AG10803 (cell line): ENCODE results near the gene DIS3.
"Not testable (repeated sequence)": the region's sequence is repeated elsewhere in the genome, so short reads cannot be mapped to it uniquely, and the experiment has no call there.

ENCODE experiments used
- DNase-seq: peaks from one replicate; pipeline ENCODE4 v3.0.0; 2010; ENCODE audit warnings: low read depth
- H3K4me3 ChIP-seq: 2 replicates; pipeline ENCODE4 v1.5.1; 2011; ENCODE audit warnings: mild to moderate bottlenecking, low read length, control low read depth
- CTCF ChIP-seq: conservative IDR thresholded peaks from 2 replicates; pipeline ENCODE4 v1.5.1; 2011; ENCODE audit warnings: mild to moderate bottlenecking, low read length, control low read depth, inconsistent platforms

Gene DIS3

GRCh38 chr13:72781451-72782439, at the start of gene DIS3, which contains the start of gene PIBF1:
DIS3 (minus strand) TSS chr13:72781900; CDS start chr13:72781832, 68 bp downstream.
PIBF1 (plus strand) TSS chr13:72782133; CDS start chr13:72783470, 1,337 bp downstream.
- DNase-seq: peak; percentile 97
- peak; percentile 6; the same call in 1 of the 2 replicates for TF ChIP-seq CTCF
- peak within 1 kb of the TSS; percentile 95 for H3K4me3 ChIP-seq

- H3K4me3 ChIP-seq: no peak overlapping the region
- no peak for TF ChIP-seq CTCF
- no peak for DNase-seq
Measured at GRCh38 chr13:72823724-72824123, 42.0 kb upstream of the DIS3 start.

GRCh38 chr13:72823081-72823480, 41.4 kb upstream of the DIS3 start:
- TF ChIP-seq CTCF: no peak
- no peak overlapping the region for H3K4me3 ChIP-seq
- DNase-seq: no peak

GRCh38 chr13:72820898-72821279, 39.2 kb upstream of the DIS3 start:
- no peak for TF ChIP-seq CTCF
- H3K4me3 ChIP-seq: no peak overlapping the region
- DNase-seq: no peak

GRCh38 chr13:72820156-72820897, 38.6 kb upstream of the DIS3 start:
- DNase-seq: peak; percentile 53
- no peak overlapping the region for H3K4me3 ChIP-seq
- no peak for TF ChIP-seq CTCF

GRCh38 chr13:72808917-72809500, 27.3 kb upstream of the DIS3 start:
- peak; percentile 4 for DNase-seq

GRCh38 chr13:72806514-72806913, 24.8 kb upstream of the DIS3 start:
- not testable (repeated sequence) for H3K4me3 ChIP-seq, DNase-seq

More at GRCh38 chr13:72808917-72809500, 27.3 kb upstream of the DIS3 start:
- peak; percentile 60 for TF ChIP-seq CTCF
- no peak overlapping the region for H3K4me3 ChIP-seq
